Stimulated activated naive CD8-positive, alpha-beta T cell treated with anti-CD3 and anti-CD28 coated beads, Interleukin-15, Interleukin-2, amounts not matched to agents 100 U/mL and 50 U/mL, for 24 hours (primary cell): ENCODE measurements around the gene UBN1.

Experiments
- ATAC-seq: fragments of 150-1000 bp; cut with Tn5 transposase; one replicate; pipeline ENCODE4 v1.10.0; 2021
- DNase-seq: peaks from one replicate; pipeline ENCODE4 v3.0.0; 2021

Gene UBN1

GRCh38 chr16:4931381-4931780 is 84.1 kb downstream of the UBN1 start:
- no peak for DNase-seq
- ATAC-seq, result no peak
